K562 (cell line): ENCODE measurements around the gene ADM2. TPM values are rescaled to one million over a fixed set of nuclear protein-coding genes. Genes with fewer than 3 reads are reported as not detected.

ENCODE experiments used
- ATAC-seq: fragments of 200-7000 bp; cut with Tn5 transposase; 3 replicates; pipeline ENCODE4 v1.9.1; 2020; ENCODE audit warnings: moderate library complexity
- BruUV-seq: library from RNA; stranded (reverse); fragments of 400-500 nt; replicated peaks from 2 replicates; lab custom pipeline; 2021; lab: Mats Ljungman, UMichigan
- CTCF ChIA-PET: fragments of 300-600 bp; formaldehyde crosslinking; extraction: SDS; loops from one replicate; lab custom pipeline; 2021; ENCODE audit warnings: low intra/inter-chr PET ratio; lab: Yijun Ruan, JAX
- POLR2A ChIA-PET: fragments of 300-600, 350-650 bp; sonication (Branson Sonifier 250); formaldehyde crosslinking; extraction: SDS; loops from one replicate; lab custom pipeline; 2021; ENCODE audit warnings: antibody characterized with exemption, inconsistent platforms; lab: Yijun Ruan, JAX
- DNase-seq, 4 experiments: peaks; one replicate each; pipeline versions ENCODE4 v3.0.0 to v3.0.0-alpha.2; 2011 to 2018; ENCODE audit warnings: low spot score in 3 of 4, mixed read lengths in 3 of 4; ENCODE audit errors: extremely low read depth in 1 of 4
- FAIRE-seq: peaks from 2 replicates; lab custom pipeline; 2011; peaks lifted over from hg19 to GRCh38; lab: Jason Lieb, UNC
- H2AFZ ChIP-seq: 2 replicates; pipeline ENCODE4 v1.6.0; 2011; ENCODE audit warnings: low read depth, low read length, control low read depth, inconsistent platforms
- H3K27ac ChIP-seq: fragments of 200-600 bp; 3 replicates; pipeline ENCODE4 v1.8.0; 2011; ENCODE audit warnings: low read depth, mild to moderate bottlenecking, control low read depth, inconsistent platforms, low read length, moderate library complexity, mixed read lengths; ENCODE audit errors: extremely low read depth
- H3K27me3 ChIP-seq, 2 experiments: fragments of 300-600 bp in 1 of 2; 2 replicates in 1 of 2; 3 replicates in 1 of 2; pipeline versions ENCODE4 v1.6.0 to v1.8.0; 2011; ENCODE audit warnings: inconsistent platforms in 2 of 2, low read length in 2 of 2, mild to moderate bottlenecking in 1 of 2, mixed read lengths in 1 of 2, moderate library complexity in 1 of 2; ENCODE audit not compliant: control insufficient read depth in 2 of 2, insufficient read depth in 2 of 2
- H3K36me3 ChIP-seq: fragments of 300-600 bp; 3 replicates; pipeline ENCODE4 v1.8.0; 2011; ENCODE audit warnings: mild to moderate bottlenecking, low read length, inconsistent platforms; ENCODE audit not compliant: control insufficient read depth, insufficient read depth
- H3K4me1 ChIP-seq, 2 experiments: fragments of 200-600 bp in 1 of 2; replicated peaks in 1 of 2; 2 replicates in 1 of 2; 3 replicates in 1 of 2; pipeline versions ENCODE4 v1.5.1 to v1.8.0; 2011; ENCODE audit warnings: inconsistent platforms in 2 of 2, low read length in 2 of 2, mild to moderate bottlenecking in 1 of 2, mixed read lengths in 1 of 2, moderate library complexity in 1 of 2; ENCODE audit not compliant: control insufficient read depth in 2 of 2, insufficient read depth in 2 of 2
- H3K4me2 ChIP-seq: 2 replicates; pipeline ENCODE4 v1.6.1; 2011; ENCODE audit warnings: low read length, control low read depth, inconsistent platforms, mixed read lengths; ENCODE audit not compliant: insufficient read depth
- H3K4me3 ChIP-seq: fragments of 200-600 bp; sonication (generic), shearing (Covaris generic); 2 replicates; pipeline ENCODE4 v1.5.1; 2016; ENCODE audit warnings: control low read depth, inconsistent platforms
- H3K79me2 ChIP-seq: fragments of 200-600 bp; 3 replicates; pipeline ENCODE4 v1.8.0; 2011; ENCODE audit warnings: low read length, inconsistent platforms; ENCODE audit not compliant: control insufficient read depth, insufficient read depth
- H3K9ac ChIP-seq, 2 experiments: 2 replicates each; pipeline versions ENCODE4 v1.6.0 to v1.6.1; 2011; ENCODE audit warnings: low read depth in 2 of 2, low read length in 2 of 2, control low read depth in 1 of 2, inconsistent platforms in 1 of 2, mild to moderate bottlenecking in 1 of 2, mixed read lengths in 1 of 2; ENCODE audit not compliant: insufficient read depth in 1 of 2
- H3K9me1 ChIP-seq: one replicate; pipeline ENCODE4 v1.6.0; 2011; ENCODE audit warnings: inconsistent platforms, mild to moderate bottlenecking, low read length, moderate library complexity; ENCODE audit not compliant: control insufficient read depth, insufficient read depth
- H3K9me3 ChIP-seq: replicated peaks from 2 replicates; pipeline ENCODE4 v1.5.1; 2011; ENCODE audit warnings: low read depth, low read length, inconsistent platforms; ENCODE audit not compliant: control insufficient read depth, insufficient read depth
- H4K20me1 ChIP-seq: replicated peaks from 2 replicates; pipeline ENCODE4 v1.6.1; 2011; ENCODE audit warnings: low read length, inconsistent platforms, mixed read lengths; ENCODE audit not compliant: control insufficient read depth, insufficient read depth
- CBX3 ChIP-seq, 2 experiments: IDR thresholded peaks; 1 replicate in 1 of 2; 2 replicates in 1 of 2; pipeline ENCODE4 v1.6.1; 2012; ENCODE audit warnings: inconsistent platforms in 2 of 2, low read length in 2 of 2, borderline replicate concordance in 1 of 2, control low read depth in 1 of 2
- COPS2 ChIP-seq: fragments of 450-650 bp; conservative IDR thresholded peaks from 2 replicates; pipeline ENCODE4 v1.6.1; 2016; ENCODE audit warnings: mild to moderate bottlenecking, moderate library complexity
- EWSR1 ChIP-seq: fragments of 450-650 bp; IDR thresholded peaks from 2 replicates; pipeline ENCODE4 v1.6.1; 2018; ENCODE audit warnings: borderline replicate concordance, mild to moderate bottlenecking, low read depth, moderate library complexity; ENCODE audit not compliant: partially characterized antibody
- LCOR ChIP-seq: sonication (generic); formaldehyde crosslinking; IDR thresholded peaks from 2 replicates; pipeline ENCODE4 v1.8.0; 2022; ENCODE audit warnings: mild to moderate bottlenecking, missing genetic modification reagents
- STAT5B ChIP-seq: fragments of 250-450 bp; sonication (Bioruptor Pico); IDR thresholded peaks from 2 replicates; pipeline ENCODE4 v1.8.0; 2021; ENCODE audit warnings: mild to moderate bottlenecking, inconsistent platforms
- ZBED1 ChIP-seq: IDR thresholded peaks from 2 replicates; pipeline ENCODE4 v1.6.1; 2014
- ZNF707 ChIP-seq: fragments of 250-450 bp; sonication (Bioruptor Pico); conservative IDR thresholded peaks from 2 replicates; pipeline ENCODE4 v1.8.0; 2022; ENCODE audit warnings: inconsistent platforms, mild to moderate bottlenecking, moderate library complexity
- WGBS: fragments of 100-300 bp; shearing (Covaris generic); methylation state at CpG from one replicate; pipeline ENCODE4 v1.1.6; 2016; ENCODE audit warnings: low coverage, mixed read lengths; ENCODE audit not compliant: insufficient coverage; ENCODE audit errors: missing lambda C conversion rate; 5-methylcytosine and 5-hydroxymethylcytosine counted together
- in situ Hi-C: fragments of 300-500 bp; cut with MboI; formaldehyde crosslinking; loops from 4 replicates; pipeline ENCODE4 v1.15.0; 2018; ENCODE audit warnings: inconsistent platforms, mixed read lengths
- intact Hi-C: fragments of 100-400 bp; cut with micrococcal nuclease; formaldehyde crosslinking; loops from 2 replicates; pipeline ENCODE4 v1.14.2; 2022
- polyA plus RNA-seq, 8 experiments: library from polyadenylated mRNA; depleted of rRNA in 4 of 8; stranded (reverse) in 5 of 8; unstranded in 3 of 8; fragments of >200 nt; fragmentation: Nextera tagmentation in 2 of 8; fragmentation: Illumina TruSeq in 1 of 8; extraction: Ambion mirVana in 2 of 8; extraction: Trizol in 1 of 8; gene quantifications; 2 replicates each; pipeline versions ENCODE4 v1.2.1 to v1.2.3, GENCODE V29; 2011 to 2014; ENCODE audit warnings: inconsistent platforms in 1 of 8, missing spikeins in 1 of 8
- total RNA-seq, 7 experiments: library from RNA; depleted of rRNA in 6 of 7; stranded (reverse); fragments of >200 nt in 6 of 7; fragmentation: Illumina TruSeq in 2 of 7; extraction: Trizol in 2 of 7; gene quantifications; 2 replicates each; pipeline versions ENCODE4 v1.2.1 to v1.2.3, GENCODE V29; 2011 to 2021; ENCODE audit warnings: low replicate concordance in 1 of 7
- TF ChIP-seq, protein P1 (sequence below): sonication (generic); formaldehyde crosslinking; IDR thresholded peaks from 2 replicates; pipeline ENCODE4 v1.8.1; 2023; ENCODE audit warnings: missing genetic modification reagents, mild to moderate bottlenecking, borderline replicate concordance
- TF ChIP-seq, protein P2 (sequence below), 2 experiments: fragments of 450-650 bp; IDR thresholded peaks; 2 replicates each; pipeline ENCODE4 v1.6.1; 2016
- TF ChIP-seq, protein P3 (sequence below): fragments of 250-450 bp; sonication (Bioruptor Pico); IDR thresholded peaks from 2 replicates; pipeline ENCODE4 v1.9.0; 2021; ENCODE audit warnings: mild to moderate bottlenecking
- TF ChIP-seq, protein P4 (sequence below): sonication (generic); formaldehyde crosslinking; IDR thresholded peaks from 2 replicates; pipeline ENCODE4 v1.8.0; 2022; ENCODE audit warnings: mild to moderate bottlenecking, low read depth, missing genetic modification reagents

Gene ADM2
- total and polyA plus RNA-seq, 9 of the 15 experiments (the other 6 are each of a cell fraction or from before 2014, with no cell fraction given): 0.11 to 5.1 (median 0.38) TPM

DNA sequence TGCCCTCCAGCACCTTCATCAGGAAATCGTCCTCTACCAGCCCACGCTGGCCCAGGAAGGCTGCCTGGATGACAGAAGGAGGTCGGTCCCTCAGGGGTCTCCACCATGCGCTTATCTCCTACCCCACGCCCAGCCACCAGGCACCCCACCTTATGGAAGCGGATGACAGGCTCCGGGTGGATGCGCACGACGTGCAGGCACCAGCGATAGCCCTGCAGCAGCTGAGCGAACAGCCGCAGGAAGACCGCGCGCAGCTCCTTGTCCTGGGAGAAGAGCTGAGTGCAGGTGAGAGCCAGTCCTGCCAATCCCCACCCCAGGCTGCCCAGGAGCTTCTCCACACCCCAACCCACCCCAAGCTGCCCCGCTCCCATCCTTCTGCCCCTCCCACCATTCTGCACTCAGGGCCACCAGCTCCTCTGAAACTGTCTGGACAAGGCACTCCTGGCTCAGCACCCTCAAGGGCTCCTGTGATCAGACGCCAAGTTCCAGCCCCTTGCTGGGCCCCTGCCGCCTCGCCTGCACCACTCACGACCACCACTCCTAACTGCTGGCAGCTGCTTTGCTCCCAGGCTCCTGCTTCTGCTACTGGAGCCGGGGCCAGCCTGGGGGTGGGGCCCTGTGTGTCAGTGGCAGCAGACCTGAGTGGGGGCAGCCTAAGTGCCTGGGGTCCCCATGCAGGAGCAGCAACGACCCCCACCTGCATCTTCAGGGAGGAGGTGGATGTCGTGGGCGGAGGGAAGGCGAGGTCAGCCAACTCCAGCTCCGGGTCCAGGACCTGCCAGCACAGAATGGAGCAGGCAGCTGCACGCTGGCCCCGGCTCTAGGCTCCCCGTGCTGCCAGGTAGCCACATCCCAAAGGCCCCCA, 16.0 kb upstream of the ADM2 start (continued):
- TF ChIP-seq, protein P1, sequence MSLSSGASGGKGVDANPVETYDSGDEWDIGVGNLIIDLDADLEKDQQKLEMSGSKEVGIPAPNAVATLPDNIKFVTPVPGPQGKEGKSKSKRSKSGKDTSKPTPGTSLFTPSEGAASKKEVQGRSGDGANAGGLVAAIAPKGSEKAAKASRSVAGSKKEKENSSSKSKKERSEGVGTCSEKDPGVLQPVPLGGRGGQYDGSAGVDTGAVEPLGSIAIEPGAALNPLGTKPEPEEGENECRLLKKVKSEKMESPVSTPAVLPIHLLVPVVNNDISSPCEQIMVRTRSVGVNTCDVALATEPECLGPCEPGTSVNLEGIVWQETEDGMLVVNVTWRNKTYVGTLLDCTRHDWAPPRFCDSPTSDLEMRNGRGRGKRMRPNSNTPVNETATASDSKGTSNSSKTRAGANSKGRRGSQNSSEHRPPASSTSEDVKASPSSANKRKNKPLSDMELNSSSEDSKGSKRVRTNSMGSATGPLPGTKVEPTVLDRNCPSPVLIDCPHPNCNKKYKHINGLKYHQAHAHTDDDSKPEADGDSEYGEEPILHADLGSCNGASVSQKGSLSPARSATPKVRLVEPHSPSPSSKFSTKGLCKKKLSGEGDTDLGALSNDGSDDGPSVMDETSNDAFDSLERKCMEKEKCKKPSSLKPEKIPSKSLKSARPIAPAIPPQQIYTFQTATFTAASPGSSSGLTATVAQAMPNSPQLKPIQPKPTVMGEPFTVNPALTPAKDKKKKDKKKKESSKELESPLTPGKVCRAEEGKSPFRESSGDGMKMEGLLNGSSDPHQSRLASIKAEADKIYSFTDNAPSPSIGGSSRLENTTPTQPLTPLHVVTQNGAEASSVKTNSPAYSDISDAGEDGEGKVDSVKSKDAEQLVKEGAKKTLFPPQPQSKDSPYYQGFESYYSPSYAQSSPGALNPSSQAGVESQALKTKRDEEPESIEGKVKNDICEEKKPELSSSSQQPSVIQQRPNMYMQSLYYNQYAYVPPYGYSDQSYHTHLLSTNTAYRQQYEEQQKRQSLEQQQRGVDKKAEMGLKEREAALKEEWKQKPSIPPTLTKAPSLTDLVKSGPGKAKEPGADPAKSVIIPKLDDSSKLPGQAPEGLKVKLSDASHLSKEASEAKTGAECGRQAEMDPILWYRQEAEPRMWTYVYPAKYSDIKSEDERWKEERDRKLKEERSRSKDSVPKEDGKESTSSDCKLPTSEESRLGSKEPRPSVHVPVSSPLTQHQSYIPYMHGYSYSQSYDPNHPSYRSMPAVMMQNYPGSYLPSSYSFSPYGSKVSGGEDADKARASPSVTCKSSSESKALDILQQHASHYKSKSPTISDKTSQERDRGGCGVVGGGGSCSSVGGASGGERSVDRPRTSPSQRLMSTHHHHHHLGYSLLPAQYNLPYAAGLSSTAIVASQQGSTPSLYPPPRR (CRISPR knock-in tag): no peak

DNA sequence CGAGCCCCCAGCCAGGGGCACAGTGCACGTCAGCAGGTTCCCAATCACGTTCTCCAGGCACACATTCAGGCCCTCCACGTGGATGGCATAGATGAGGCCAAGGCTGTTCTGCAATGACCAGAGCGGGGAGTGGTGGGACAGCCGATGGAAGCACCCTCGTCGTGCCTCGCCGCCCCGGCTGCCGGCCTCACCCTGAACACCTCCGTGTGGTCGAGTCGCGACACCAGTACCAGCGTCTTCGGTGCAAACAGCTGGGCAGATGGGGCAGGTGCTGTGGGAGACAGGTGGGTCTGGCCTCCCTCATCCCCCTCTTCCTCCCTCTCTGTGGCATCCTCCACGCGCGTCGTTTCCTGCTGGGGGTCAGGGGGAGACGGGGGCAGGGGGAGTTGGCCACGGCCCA, 14.0 kb upstream of the ADM2 start:
- TF ChIP-seq ZNF707 (CRISPR knock-in tag): no peak
- no peak for TF ChIP-seq STAT5B (CRISPR knock-in tag)
- TF ChIP-seq, protein P2, sequence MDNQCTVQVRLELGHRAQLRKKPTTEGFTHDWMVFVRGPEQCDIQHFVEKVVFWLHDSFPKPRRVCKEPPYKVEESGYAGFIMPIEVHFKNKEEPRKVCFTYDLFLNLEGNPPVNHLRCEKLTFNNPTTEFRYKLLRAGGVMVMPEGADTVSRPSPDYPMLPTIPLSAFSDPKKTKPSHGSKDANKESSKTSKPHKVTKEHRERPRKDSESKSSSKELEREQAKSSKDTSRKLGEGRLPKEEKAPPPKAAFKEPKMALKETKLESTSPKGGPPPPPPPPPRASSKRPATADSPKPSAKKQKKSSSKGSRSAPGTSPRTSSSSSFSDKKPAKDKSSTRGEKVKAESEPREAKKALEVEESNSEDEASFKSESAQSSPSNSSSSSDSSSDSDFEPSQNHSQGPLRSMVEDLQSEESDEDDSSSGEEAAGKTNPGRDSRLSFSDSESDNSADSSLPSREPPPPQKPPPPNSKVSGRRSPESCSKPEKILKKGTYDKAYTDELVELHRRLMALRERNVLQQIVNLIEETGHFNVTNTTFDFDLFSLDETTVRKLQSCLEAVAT (IDR thresholded peaks at IDR 0.05): no peak
- no peak for TF ChIP-seq EWSR1
- TF ChIP-seq, protein P3, sequence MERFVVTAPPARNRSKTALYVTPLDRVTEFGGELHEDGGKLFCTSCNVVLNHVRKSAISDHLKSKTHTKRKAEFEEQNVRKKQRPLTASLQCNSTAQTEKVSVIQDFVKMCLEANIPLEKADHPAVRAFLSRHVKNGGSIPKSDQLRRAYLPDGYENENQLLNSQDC: no peak
- TF ChIP-seq CBX3 (IDR thresholded peaks at IDR 0.05; ENCODE audit: borderline replicate concordance in 1 of 2, low read length in 2 of 2): no peak
- TF ChIP-seq ZBED1: no peak
- no peak for TF ChIP-seq COPS2
- no peak for TF ChIP-seq LCOR (CRISPR knock-in tag)
- TF ChIP-seq, protein P4, sequence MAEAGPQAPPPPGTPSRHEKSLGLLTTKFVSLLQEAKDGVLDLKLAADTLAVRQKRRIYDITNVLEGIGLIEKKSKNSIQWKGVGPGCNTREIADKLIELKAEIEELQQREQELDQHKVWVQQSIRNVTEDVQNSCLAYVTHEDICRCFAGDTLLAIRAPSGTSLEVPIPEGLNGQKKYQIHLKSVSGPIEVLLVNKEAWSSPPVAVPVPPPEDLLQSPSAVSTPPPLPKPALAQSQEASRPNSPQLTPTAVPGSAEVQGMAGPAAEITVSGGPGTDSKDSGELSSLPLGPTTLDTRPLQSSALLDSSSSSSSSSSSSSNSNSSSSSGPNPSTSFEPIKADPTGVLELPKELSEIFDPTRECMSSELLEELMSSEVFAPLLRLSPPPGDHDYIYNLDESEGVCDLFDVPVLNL (CRISPR knock-in tag): no peak
- intact Hi-C loops: no loop called here
- in situ Hi-C loops: no loop called here
- Histone ChIP-seq H3K9me3 (no peaks in the 10 kb centered on the region), H3K9me1 (peaks cover 4% of the 10 kb centered on the region), H3K79me2 (peaks cover 37% of the 10 kb centered on the region), H3K27ac (no peak overlapping the region), H2AFZ (no peak overlapping the region), H3K4me2 (no peak overlapping the region), H3K36me3 (peaks cover 33% of the 10 kb centered on the region; the same call in 1 of the 3 replicates), H3K4me1 (peaks cover 16 to 25% of the 10 kb centered on the region in 2 experiments), H3K4me3 (no peak overlapping the region), H3K9ac (no peak overlapping the region), H4K20me1 (peaks cover 20% of the 10 kb centered on the region), H3K27me3 (no peaks in the 10 kb centered on the region)
- no TSS peak for BruUV-seq
- no peak for FAIRE-seq
- ChIA-PET CTCF (no interaction called here), POLR2A (interaction anchor here (0.9 to 1.0 kb wide), 2 partner anchors 16 to 17 kb away, joined by 3 read pairs; no protein-coding TSS in a partner anchor)
- 88% methylated on average over 8 of the region's 24 CpGs for WGBS
- DNase-seq: no peak
- ATAC-seq: no peak
